WERI-Rb-1 (cell line): Measurements from ENCODE around the gene HNRNPF.

ENCODE experiments used
- DNase-seq: peaks from one replicate; pipeline ENCODE4 v3.0.0-alpha.2; 2020
- H3K27ac ChIP-seq: fragments of 250-450 bp; sonication (Bioruptor Pico); 2 replicates; pipeline ENCODE4 v1.5.1; 2020; ENCODE audit warnings: mild to moderate bottlenecking, moderate library complexity
- H3K27me3 ChIP-seq: fragments of 250-450 bp; sonication (Bioruptor Pico); 2 replicates; pipeline ENCODE4 v1.5.1; 2021; ENCODE audit warnings: mild to moderate bottlenecking, low read depth, moderate library complexity; ENCODE audit not compliant: insufficient read depth, severe bottlenecking
- H3K36me3 ChIP-seq: fragments of 250-450 bp; sonication (Bioruptor Pico); 2 replicates; pipeline ENCODE4 v1.5.1; 2020; ENCODE audit warnings: mild to moderate bottlenecking, moderate library complexity
- H3K4me3 ChIP-seq: 2 replicates; pipeline ENCODE4 v1.5.1; 2011; ENCODE audit warnings: low read depth, mild to moderate bottlenecking, control low read depth, low read length
- H3K9me3 ChIP-seq: fragments of 250-450 bp; sonication (Bioruptor Pico); 2 replicates; pipeline ENCODE4 v1.5.1; 2021; ENCODE audit warnings: mild to moderate bottlenecking, moderate library complexity; ENCODE audit not compliant: severe bottlenecking
- TF ChIP-seq, protein P1 (sequence below): IDR thresholded peaks from 2 replicates; pipeline ENCODE4 v1.5.1; 2011; ENCODE audit warnings: low read depth, mild to moderate bottlenecking, control low read depth, inconsistent platforms, low read length

HNRNPF gene

DNA sequence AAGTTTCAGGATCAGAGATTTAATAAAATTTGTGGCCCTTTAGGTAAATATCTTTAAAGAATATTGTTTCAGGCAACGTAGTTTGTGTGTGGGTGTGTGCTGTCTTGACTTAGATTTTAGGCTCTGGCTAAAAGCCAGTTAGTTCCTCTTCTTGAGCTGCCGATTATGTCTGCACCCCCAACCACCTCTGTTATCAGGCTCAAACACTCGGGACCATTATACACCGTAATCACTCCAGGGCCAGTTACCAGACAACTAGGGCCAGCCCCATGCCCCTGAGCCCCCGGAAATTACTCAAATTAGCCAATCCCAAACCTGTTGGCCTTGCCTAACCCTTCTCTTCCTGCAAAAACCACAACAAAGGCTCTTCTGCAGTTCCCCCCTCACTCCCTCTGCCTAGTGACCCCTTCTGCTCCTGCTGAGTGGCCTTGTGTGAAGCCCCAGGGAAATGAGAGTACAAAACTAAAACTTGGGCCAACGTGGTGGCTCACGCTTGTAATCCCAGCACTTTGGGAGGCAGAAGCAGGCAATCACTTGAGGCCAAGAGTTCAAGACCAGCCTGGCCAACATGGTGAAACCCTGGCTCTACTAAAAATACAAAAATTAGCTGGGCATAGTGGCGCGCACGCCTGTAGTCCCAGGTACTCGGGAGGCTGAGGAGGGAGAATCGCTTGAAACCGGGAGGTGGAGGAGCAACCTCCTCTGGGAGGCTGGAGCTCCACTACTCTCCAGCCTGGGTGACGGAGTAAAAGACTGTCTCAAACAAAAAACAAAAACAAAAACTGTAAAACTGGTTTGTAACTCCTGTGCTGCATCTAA is 9.2 kb upstream of the HNRNPF start:
- no peak overlapping the region for H3K4me3 ChIP-seq
- H3K36me3 ChIP-seq = no peaks in the 10 kb centered on the region
- DNase-seq = no peak
- TF ChIP-seq, protein P1, sequence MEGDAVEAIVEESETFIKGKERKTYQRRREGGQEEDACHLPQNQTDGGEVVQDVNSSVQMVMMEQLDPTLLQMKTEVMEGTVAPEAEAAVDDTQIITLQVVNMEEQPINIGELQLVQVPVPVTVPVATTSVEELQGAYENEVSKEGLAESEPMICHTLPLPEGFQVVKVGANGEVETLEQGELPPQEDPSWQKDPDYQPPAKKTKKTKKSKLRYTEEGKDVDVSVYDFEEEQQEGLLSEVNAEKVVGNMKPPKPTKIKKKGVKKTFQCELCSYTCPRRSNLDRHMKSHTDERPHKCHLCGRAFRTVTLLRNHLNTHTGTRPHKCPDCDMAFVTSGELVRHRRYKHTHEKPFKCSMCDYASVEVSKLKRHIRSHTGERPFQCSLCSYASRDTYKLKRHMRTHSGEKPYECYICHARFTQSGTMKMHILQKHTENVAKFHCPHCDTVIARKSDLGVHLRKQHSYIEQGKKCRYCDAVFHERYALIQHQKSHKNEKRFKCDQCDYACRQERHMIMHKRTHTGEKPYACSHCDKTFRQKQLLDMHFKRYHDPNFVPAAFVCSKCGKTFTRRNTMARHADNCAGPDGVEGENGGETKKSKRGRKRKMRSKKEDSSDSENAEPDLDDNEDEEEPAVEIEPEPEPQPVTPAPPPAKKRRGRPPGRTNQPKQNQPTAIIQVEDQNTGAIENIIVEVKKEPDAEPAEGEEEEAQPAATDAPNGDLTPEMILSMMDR = no peak
- no peak overlapping the region for H3K27ac ChIP-seq
- H3K27me3 ChIP-seq = no peaks in the 10 kb centered on the region
- H3K9me3 ChIP-seq = peaks cover 7% of the 10 kb centered on the region

DNA sequence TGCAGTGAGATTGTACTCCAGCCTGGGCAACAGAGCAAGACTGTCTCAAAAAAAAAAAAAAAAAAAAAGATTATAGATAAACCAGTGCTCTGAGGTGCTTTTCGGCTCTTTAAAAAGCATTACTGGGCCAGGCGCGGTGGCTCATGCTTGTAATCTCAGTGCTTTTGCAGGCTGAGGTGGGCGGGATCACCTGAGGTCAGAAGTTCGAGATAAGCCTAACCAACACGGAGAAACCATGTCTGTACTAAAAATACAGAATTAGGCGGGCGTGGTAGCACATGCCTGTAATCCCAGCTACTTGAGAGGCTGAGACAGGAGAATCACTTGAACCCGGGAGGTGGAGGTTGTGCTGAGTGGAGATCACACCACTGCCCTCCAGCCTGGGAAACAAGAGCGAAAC is 6.6 kb upstream of the HNRNPF start:
- H3K27me3 ChIP-seq = no peaks in the 10 kb centered on the region
- no peaks in the 10 kb centered on the region for H3K36me3 ChIP-seq
- DNase-seq = no peak
- peaks cover 3% of the 10 kb centered on the region for H3K9me3 ChIP-seq
- H3K4me3 ChIP-seq = no peak overlapping the region
- TF ChIP-seq, protein P1 = no peak
- H3K27ac ChIP-seq = no peak overlapping the region

DNA sequence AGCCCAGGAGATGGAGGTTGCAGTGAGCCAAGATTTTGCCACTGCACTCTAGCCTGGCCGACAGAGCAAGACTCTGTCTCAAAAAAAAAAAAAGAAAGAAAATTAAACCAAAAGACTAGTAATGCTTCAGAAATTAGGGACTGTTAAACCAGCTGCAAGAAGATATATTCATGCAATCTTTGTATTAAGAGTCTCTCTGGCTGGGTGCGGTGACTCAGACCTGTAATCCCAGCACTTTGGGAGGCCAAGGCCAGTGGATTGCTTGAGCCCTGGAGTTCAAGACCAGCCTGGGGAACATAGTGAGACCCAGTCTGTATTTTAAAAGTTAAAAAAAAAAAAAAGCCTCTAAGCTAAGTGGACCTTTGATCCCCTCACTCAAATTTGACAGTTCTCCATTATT is 2.5 kb upstream of the HNRNPF start:
- H3K27me3 ChIP-seq = no peaks in the 10 kb centered on the region
- peaks cover 8% of the 10 kb centered on the region for H3K36me3 ChIP-seq
- H3K27ac ChIP-seq = no peak overlapping the region
- peaks cover 5% of the 10 kb centered on the region for H3K9me3 ChIP-seq
- TF ChIP-seq, protein P1 = no peak
- no peak for DNase-seq
- no peak overlapping the region for H3K4me3 ChIP-seq

DNA sequence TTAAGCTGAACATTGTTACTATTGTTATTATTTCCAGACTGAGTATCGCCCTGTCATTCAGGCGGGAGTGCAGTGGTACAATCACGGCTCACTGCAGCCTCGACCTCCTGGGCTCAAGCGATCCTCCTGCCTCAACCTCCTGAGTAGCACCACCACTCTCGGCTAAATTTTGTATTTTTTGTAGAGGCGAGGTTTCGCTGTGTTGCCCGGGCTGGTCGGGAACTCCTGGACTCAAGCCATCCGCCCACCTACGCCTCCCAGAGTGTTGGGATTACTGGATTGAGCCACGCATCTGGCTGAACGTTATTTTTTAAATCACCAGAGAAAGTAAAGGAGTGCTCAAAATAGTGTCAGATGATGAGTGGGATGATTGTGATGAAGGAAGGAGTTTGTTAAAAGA is 1.4 kb upstream of the HNRNPF start:
- TF ChIP-seq, protein P1 = no peak
- Histone ChIP-seq H3K27ac (no peak overlapping the region), H3K27me3 (no peaks in the 10 kb centered on the region), H3K36me3 (peaks cover 18% of the 10 kb centered on the region), H3K9me3 (peaks cover 5% of the 10 kb centered on the region), H3K4me3 (no peak overlapping the region)
- no peak for DNase-seq

DNA sequence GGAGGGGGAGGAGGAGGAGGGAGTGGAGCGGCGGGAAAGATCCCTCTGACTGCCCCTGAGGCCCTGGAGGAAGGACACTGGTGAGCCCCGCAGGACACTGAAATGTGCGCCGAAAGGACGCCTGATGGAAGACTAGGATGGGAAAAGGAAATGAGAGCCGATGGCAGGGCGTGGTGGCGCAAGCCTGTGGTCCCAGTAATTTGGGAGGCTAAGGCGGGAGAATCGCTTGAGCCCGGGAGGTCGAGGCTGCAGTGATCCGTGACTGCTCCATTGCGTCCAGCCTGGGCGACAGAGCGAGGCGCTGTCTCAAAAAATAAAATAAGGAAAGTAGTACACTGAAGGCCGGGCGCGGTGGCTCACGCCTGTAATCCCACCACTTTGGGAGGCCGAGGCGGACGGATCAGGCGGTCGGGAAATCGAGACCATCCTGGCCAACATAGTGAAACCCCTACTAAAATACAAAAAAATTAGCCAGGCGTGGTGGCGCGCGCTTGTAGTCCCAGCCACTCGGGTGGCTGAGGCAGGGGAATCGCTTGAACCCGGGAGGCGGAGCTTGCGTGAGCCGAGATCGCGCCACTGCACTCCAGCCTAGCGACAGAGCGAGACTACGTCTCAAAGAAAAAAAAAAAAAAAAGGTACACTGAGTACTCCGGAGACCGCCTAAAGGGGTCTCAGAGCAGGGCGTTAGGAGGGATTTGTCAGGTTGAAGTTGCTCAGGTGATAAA is 561 bp upstream of the HNRNPF start:
- Histone ChIP-seq H3K36me3 (peaks cover 21% of the 10 kb centered on the region), H3K27me3 (no peaks in the 10 kb centered on the region), H3K4me3 (peak overlapping the region; percentile 88), H3K27ac (peak overlapping the region; percentile 95), H3K9me3 (peaks cover 5% of the 10 kb centered on the region)
- TF ChIP-seq, protein P1 = no peak
- no peak for DNase-seq
